Osteoblast (primary cell): ENCODE results near the gene PIK3R6. TPM values are rescaled to one million over a fixed set of nuclear protein-coding genes. Genes with fewer than 3 reads are reported as not detected.
A peak's percentile ranks its signal among the peaks of the same experiment; 100 is the strongest.
"Not testable (repeated sequence)": the region's sequence is repeated elsewhere in the genome, so short reads cannot be mapped to it uniquely, and the experiment has no call there.

ENCODE experiments used
- DNase-seq: peaks from one replicate; pipeline ENCODE4 v3.0.0; 2011; ENCODE audit warnings: low spot score, mixed read lengths; ENCODE audit not compliant: insufficient read length; ENCODE audit errors: missing footprints
- H2AFZ ChIP-seq: 2 replicates; pipeline ENCODE4 v1.6.0; 2011; ENCODE audit warnings: mild to moderate bottlenecking, low read length
- H3K27ac ChIP-seq: 2 replicates; pipeline ENCODE4 v1.5.1; 2011; ENCODE audit warnings: mild to moderate bottlenecking, low read depth, low read length, moderate library complexity
- H3K27me3 ChIP-seq: 2 replicates; pipeline ENCODE4 v1.6.0; 2012; ENCODE audit warnings: mild to moderate bottlenecking, control low read depth, inconsistent platforms, low read length, moderate library complexity; ENCODE audit not compliant: insufficient read depth
- H3K36me3 ChIP-seq: 2 replicates; pipeline ENCODE4 v1.5.1; 2011; ENCODE audit warnings: mild to moderate bottlenecking, low read length, control low read depth, moderate library complexity; ENCODE audit not compliant: insufficient read depth
- H3K4me1 ChIP-seq: 2 replicates; pipeline ENCODE4 v1.5.1; 2011; ENCODE audit warnings: mild to moderate bottlenecking, low read length, control low read depth, moderate library complexity; ENCODE audit not compliant: insufficient read depth
- H3K4me2 ChIP-seq: 2 replicates; pipeline ENCODE4 v1.6.0; 2011; ENCODE audit warnings: mild to moderate bottlenecking, low read length; ENCODE audit not compliant: insufficient read depth
- H3K4me3 ChIP-seq: fragments of 200-600 bp; sonication (generic); 3 replicates; pipeline ENCODE4 v1.5.1; 2012; ENCODE audit warnings: mild to moderate bottlenecking, low read length, inconsistent platforms; ENCODE audit not compliant: insufficient read depth
- H3K79me2 ChIP-seq: 2 replicates; pipeline ENCODE4 v1.6.0; 2012; ENCODE audit warnings: mild to moderate bottlenecking, low read length, control low read depth, inconsistent platforms; ENCODE audit not compliant: insufficient read depth
- H3K9me3 ChIP-seq: 2 replicates; pipeline ENCODE4 v1.5.1; 2011; ENCODE audit warnings: low read depth, low read length, control low read depth
- H4K20me1 ChIP-seq: 2 replicates; pipeline ENCODE4 v1.6.0; 2012; ENCODE audit warnings: mild to moderate bottlenecking, low read length, control low read depth; ENCODE audit not compliant: insufficient read depth
- CTCF ChIP-seq: IDR thresholded peaks from 2 replicates; pipeline ENCODE4 v1.5.1; 2011; ENCODE audit warnings: mild to moderate bottlenecking, low read depth, low read length, moderate library complexity; ENCODE audit errors: extremely low read depth
- total RNA-seq: library from RNA; depleted of rRNA; stranded (reverse); fragments of >200 nt; gene quantifications from 2 replicates; pipeline ENCODE4 v1.2.3, GENCODE V29; 2012

Gene PIK3R6
- total RNA-seq, 1 donor = not detected

GRCh38 chr17:8859027-8859803 lies 8.3 kb downstream of the PIK3R6 start:
- H2AFZ ChIP-seq = no peak overlapping the region
- H3K9me3 ChIP-seq = no peaks in the 10 kb centered on the region
- H3K36me3 ChIP-seq = no peaks in the 10 kb centered on the region
- peaks cover 40% of the 10 kb centered on the region for H3K4me1 ChIP-seq
- H4K20me1 ChIP-seq = no peaks in the 10 kb centered on the region
- no peak overlapping the region for H3K4me3 ChIP-seq
- peak; percentile 74 for DNase-seq
- peak overlapping the region; percentile 41 for H3K4me2 ChIP-seq
- peak; percentile 33 for TF ChIP-seq CTCF
- no peaks in the 10 kb centered on the region for H3K27me3 ChIP-seq
- no peaks in the 10 kb centered on the region for H3K79me2 ChIP-seq
- peak overlapping the region; percentile 82 for H3K27ac ChIP-seq

GRCh38 chr17:8857919-8858318 lies 9.6 kb downstream of the PIK3R6 start:
- Histone ChIP-seq H3K4me2 (peak overlapping the region; percentile 44), H3K79me2 (no peaks in the 10 kb centered on the region), H3K27ac (peak overlapping the region; percentile 82), H3K9me3 (no peaks in the 10 kb centered on the region), H2AFZ (no peak overlapping the region), H3K27me3 (no peaks in the 10 kb centered on the region), H3K4me1 (peaks cover 40% of the 10 kb centered on the region), H3K36me3 (no peaks in the 10 kb centered on the region), H3K4me3 (no peak overlapping the region), H4K20me1 (no peaks in the 10 kb centered on the region)
- TF ChIP-seq CTCF = no peak
- DNase-seq = no peak

- Histone ChIP-seq H3K4me2 (no peak overlapping the region), H3K27ac (peak overlapping the region; percentile 82)
- DNase-seq = no peak
Measured at GRCh38 chr17:8856869-8857575, 10.5 kb downstream of the PIK3R6 start.

GRCh38 chr17:8856205-8856603 lies 11.3 kb downstream of the PIK3R6 start:
- not testable (repeated sequence) for H3K27ac ChIP-seq, DNase-seq, H2AFZ ChIP-seq, H3K27me3 ChIP-seq, H4K20me1 ChIP-seq, H3K4me3 ChIP-seq, H3K36me3 ChIP-seq, H3K79me2 ChIP-seq, H3K9me3 ChIP-seq
- H3K4me1 ChIP-seq = peaks cover 40% of the 10 kb centered on the region
- peak overlapping the region; percentile 67 for H3K4me2 ChIP-seq

More at GRCh38 chr17:8856869-8857575, 10.5 kb downstream of the PIK3R6 start:
- no peak for TF ChIP-seq CTCF
- Histone ChIP-seq H2AFZ (no peak overlapping the region), H3K4me1 (peaks cover 40% of the 10 kb centered on the region), H3K27me3 (no peaks in the 10 kb centered on the region), H3K9me3 (no peaks in the 10 kb centered on the region), H4K20me1 (no peaks in the 10 kb centered on the region), H3K4me3 (no peak overlapping the region), H3K79me2 (no peaks in the 10 kb centered on the region), H3K36me3 (no peaks in the 10 kb centered on the region)
